H1 (cell line): ENCODE results near the gene TRHDE. TPM values are rescaled to one million over a fixed set of nuclear protein-coding genes. Genes with fewer than 3 reads are reported as not detected.

ENCODE experiments used
- CTCF ChIA-PET: fragments of 300-600 bp; sonication (Branson Sonifier 250); formaldehyde crosslinking; loops from one replicate; lab custom pipeline; 2021; ENCODE audit not compliant: partially characterized antibody; lab: Charles Lee
- POLR2A ChIA-PET: fragments of 300-600 bp; sonication (Branson Sonifier 250); formaldehyde crosslinking; loops from one replicate; lab custom pipeline; 2021; ENCODE audit warnings: inconsistent platforms; ENCODE audit not compliant: partially characterized antibody; lab: Charles Lee
- DNase-seq, 2 experiments: peaks; one replicate each; pipeline versions ENCODE4 v3.0.0 to v3.0.0-alpha.2; 2010 to 2022; ENCODE audit warnings: low spot score in 2 of 2, low read depth in 1 of 2, mixed read lengths in 1 of 2
- FAIRE-seq: peaks from 2 replicates; lab custom pipeline; 2011; peaks lifted over from hg19 to GRCh38; lab: Jason Lieb, UNC
- H2AFZ ChIP-seq: 2 replicates; pipeline ENCODE4 v1.8.1; 2012; ENCODE audit warnings: low read length, inconsistent platforms
- H2AK5ac ChIP-seq: 2 replicates; pipeline ENCODE4 v1.6.1; 2013; ENCODE audit warnings: low read depth, low read length
- H2BK120ac ChIP-seq: replicated peaks from 2 replicates; pipeline ENCODE3; 2013; ENCODE audit warnings: low read depth, low read length, inconsistent platforms
- H2BK12ac ChIP-seq: 2 replicates; pipeline ENCODE4 v1.6.1; 2013; ENCODE audit warnings: low read depth, low read length
- H2BK15ac ChIP-seq: 2 replicates; pipeline ENCODE4 v1.6.1; 2013; ENCODE audit warnings: low read length
- H2BK20ac ChIP-seq: 2 replicates; pipeline ENCODE4 v1.6.1; 2013; ENCODE audit warnings: low read length
- H2BK5ac ChIP-seq: 2 replicates; pipeline ENCODE4 v1.6.1; 2013; ENCODE audit warnings: low read depth, low read length
- H3K14ac ChIP-seq: 2 replicates; pipeline ENCODE4 v1.6.1; 2013; ENCODE audit warnings: inconsistent platforms; ENCODE audit not compliant: insufficient read length
- H3K18ac ChIP-seq: 2 replicates; pipeline ENCODE4 v1.6.1; 2013; ENCODE audit warnings: low read length; ENCODE audit errors: extremely low read depth
- H3K23ac ChIP-seq: 2 replicates; pipeline ENCODE4 v1.6.1; 2013; ENCODE audit warnings: inconsistent platforms; ENCODE audit not compliant: insufficient read length
- H3K23me2 ChIP-seq: 2 replicates; pipeline ENCODE4 v1.6.1; 2013; ENCODE audit warnings: low read depth, low read length
- H3K27ac ChIP-seq: 2 replicates; pipeline ENCODE4 v1.6.1; 2011; ENCODE audit warnings: low read depth, low read length, inconsistent platforms
- H3K27me3 ChIP-seq, 4 experiments: replicated peaks in 1 of 4; 1 replicate in 1 of 4; 2 replicates in 3 of 4; pipeline versions ENCODE4 v1.6.1 to v1.8.1; 2011 to 2013; ENCODE audit warnings: low read length in 3 of 4, mild to moderate bottlenecking in 3 of 4, inconsistent platforms in 2 of 4, mixed read lengths in 2 of 4, moderate library complexity in 1 of 4; ENCODE audit not compliant: control insufficient read depth in 3 of 4, insufficient read depth in 3 of 4; ENCODE audit errors: extremely low read depth in 1 of 4
- H3K36me3 ChIP-seq, 4 experiments: 2 replicates each; pipeline versions ENCODE4 v1.6.1 to v1.8.1; 2011 to 2013; ENCODE audit warnings: mild to moderate bottlenecking in 4 of 4, low read length in 3 of 4, moderate library complexity in 2 of 4, control low read depth in 1 of 4, inconsistent platforms in 1 of 4; ENCODE audit not compliant: insufficient read depth in 4 of 4, control insufficient read depth in 2 of 4
- H3K4ac ChIP-seq: replicated peaks from 2 replicates; pipeline ENCODE3; 2013; ENCODE audit warnings: low read length, low read depth, mixed read lengths, inconsistent platforms; ENCODE audit not compliant: insufficient read length
- H3K4me1 ChIP-seq, 4 experiments: replicated peaks in 1 of 4; 1 replicate in 1 of 4; 2 replicates in 3 of 4; pipeline versions ENCODE4 v1.6.1 to v1.8.1; 2011 to 2013; ENCODE audit warnings: low read length in 3 of 4, inconsistent platforms in 2 of 4, mixed read lengths in 1 of 4; ENCODE audit not compliant: insufficient read depth in 4 of 4, control insufficient read depth in 3 of 4
- H3K4me2 ChIP-seq, 2 experiments: 2 replicates each; pipeline versions ENCODE4 v1.6.1 to v1.8.1; 2011 to 2013; ENCODE audit warnings: low read depth in 2 of 2, low read length in 2 of 2, control low read depth in 1 of 2, inconsistent platforms in 1 of 2, mild to moderate bottlenecking in 1 of 2; ENCODE audit not compliant: insufficient read depth in 1 of 2
- H3K4me3 ChIP-seq, 4 experiments: fragments of 200-600, 300-600 bp in 1 of 4; sonication (generic), shearing (Covaris generic), sonication (Bioruptor Twin) in 1 of 4; 2 replicates each; pipeline versions ENCODE4 v1.5.1 to v1.8.1; 2011 to 2016; ENCODE audit warnings: low read length in 4 of 4, low read depth in 3 of 4, control low read depth in 2 of 4, inconsistent platforms in 2 of 4, mild to moderate bottlenecking in 2 of 4, mixed read lengths in 1 of 4, moderate library complexity in 1 of 4; ENCODE audit not compliant: insufficient read depth in 2 of 4; ENCODE audit errors: extremely low read depth in 1 of 4
- H3K56ac ChIP-seq: replicated peaks from 2 replicates; pipeline ENCODE3; 2013; ENCODE audit warnings: low read depth, mild to moderate bottlenecking, mixed read lengths, low read length, inconsistent platforms; ENCODE audit not compliant: insufficient read length
- H3K79me1 ChIP-seq: 2 replicates; pipeline ENCODE4 v1.6.1; 2013; ENCODE audit warnings: low read depth, low read length, control low read depth
- H3K79me2 ChIP-seq, 2 experiments: 2 replicates each; pipeline versions ENCODE4 v1.6.1 to v1.8.1; 2012 to 2013; ENCODE audit warnings: low read length in 2 of 2, mild to moderate bottlenecking in 2 of 2, inconsistent platforms in 1 of 2; ENCODE audit not compliant: insufficient read depth in 2 of 2, control insufficient read depth in 1 of 2
- H3K9ac ChIP-seq, 4 experiments: replicated peaks in 1 of 4; 1 replicate in 1 of 4; 2 replicates in 3 of 4; pipeline versions ENCODE4 v1.6.1 to v1.8.1; 2011 to 2013; ENCODE audit warnings: low read depth in 3 of 4, low read length in 3 of 4, control low read depth in 2 of 4, mild to moderate bottlenecking in 2 of 4, moderate library complexity in 2 of 4, inconsistent platforms in 1 of 4; ENCODE audit errors: extremely low read depth in 1 of 4
- H3K9me3 ChIP-seq, 2 experiments: 2 replicates each; pipeline versions ENCODE4 v1.6.1 to v1.8.1; 2012 to 2013; ENCODE audit warnings: mild to moderate bottlenecking in 2 of 2, moderate library complexity in 2 of 2, control low read depth in 1 of 2, inconsistent platforms in 1 of 2, low read depth in 1 of 2, low read length in 1 of 2, mixed read lengths in 1 of 2; ENCODE audit not compliant: insufficient read depth in 2 of 2
- H4K20me1 ChIP-seq, 2 experiments: replicated peaks in 1 of 2; 2 replicates each; pipeline versions ENCODE3 to v1.8.1; 2011 to 2013; ENCODE audit warnings: inconsistent platforms in 2 of 2, low read length in 2 of 2, mild to moderate bottlenecking in 1 of 2; ENCODE audit not compliant: insufficient read depth in 2 of 2, control insufficient read depth in 1 of 2
- H4K5ac ChIP-seq: 2 replicates; pipeline ENCODE4 v1.6.1; 2013; ENCODE audit warnings: low read length, low read depth, mixed read lengths, inconsistent platforms; ENCODE audit not compliant: insufficient read length
- H4K8ac ChIP-seq: 2 replicates; pipeline ENCODE4 v1.8.0; 2013; ENCODE audit warnings: mild to moderate bottlenecking, moderate library complexity, low read length, inconsistent platforms; ENCODE audit not compliant: insufficient read depth; ENCODE audit errors: extremely low read depth
- H4K91ac ChIP-seq: replicated peaks from 2 replicates; pipeline ENCODE3; 2013; ENCODE audit warnings: low read length, mixed read lengths, inconsistent platforms; ENCODE audit not compliant: insufficient read length
- TAF1 ChIP-seq: IDR thresholded peaks from 2 replicates; pipeline ENCODE4 v1.6.1; 2011; ENCODE audit warnings: mild to moderate bottlenecking, low read depth, low read length
- WGBS, 2 experiments: shearing (Covaris generic) in 1 of 2; methylation state at CpG; one replicate each; pipeline versions ENCODE4 v1.1.6 to v1.1.7; 2013 to 2015; ENCODE audit warnings: low lambda C conversion rate in 2 of 2, mixed read lengths in 2 of 2, inconsistent platforms in 1 of 2, low coverage in 1 of 2, missing lambda C conversion rate in 1 of 2; ENCODE audit not compliant: insufficient replicate concordance in 2 of 2, insufficient coverage in 1 of 2, insufficient read length in 1 of 2; ENCODE audit errors: extremely low coverage in 1 of 2, missing lambda C conversion rate in 1 of 2; 5-methylcytosine and 5-hydroxymethylcytosine counted together
- polyA plus RNA-seq, 7 experiments: library from polyadenylated mRNA; depleted of rRNA in 3 of 7; stranded (reverse) in 5 of 7; unstranded in 2 of 7; fragments of >200 nt in 5 of 7; fragments of 200-250 nt in 2 of 7; gene quantifications; 1 replicate in 5 of 7; 2 replicates in 1 of 7; 4 replicates in 1 of 7; pipeline versions ENCODE4 v1.2.1 to v1.2.3, GENCODE V29; 2011 to 2013; ENCODE audit warnings: missing spikeins in 2 of 7, mixed read lengths in 2 of 7
- total RNA-seq: library from RNA; stranded (reverse); fragmentation: NEBNext Ultra II Directional; extraction: Animal tissue kit (Norgen Biotek cat#: 25700); gene quantifications from 2 replicates; pipeline ENCODE4 v1.2.1, GENCODE V29; 2021

The TRHDE gene
- total and polyA plus RNA-seq, 2 of the 8 experiments (the other 6 are each of a cell fraction or from before 2014, with no cell fraction given): 1.3 to 5.0 TPM

GRCh38 chr12:72368298-72368697 lies 96.1 kb downstream of the TRHDE start:
- no peak overlapping the region for H3K14ac ChIP-seq
- no peaks in the 10 kb centered on the region for H4K20me1 ChIP-seq
- H3K9ac ChIP-seq: no peak overlapping the region
- H2BK120ac ChIP-seq: no peak overlapping the region
- no peak overlapping the region for H2AK5ac ChIP-seq
- no peaks in the 10 kb centered on the region for H3K4me1 ChIP-seq
- no peak overlapping the region for H2BK5ac ChIP-seq
- H3K79me1 ChIP-seq: no peaks in the 10 kb centered on the region
- CTCF ChIA-PET: interaction anchor here (1.3 kb wide), 1 partner anchor 1948 kb away, joined by 3 read pairs; no protein-coding TSS in a partner anchor
- no peaks in the 10 kb centered on the region for H3K27me3 ChIP-seq
- H3K79me2 ChIP-seq: no peaks in the 10 kb centered on the region
- H4K5ac ChIP-seq: no peak overlapping the region
- no peak overlapping the region for H4K91ac ChIP-seq
- H4K8ac ChIP-seq: no peak overlapping the region
- H3K23ac ChIP-seq: no peak overlapping the region
- no peak overlapping the region for H3K56ac ChIP-seq
- H2BK15ac ChIP-seq: no peak overlapping the region
- no peaks in the 10 kb centered on the region for H3K9me3 ChIP-seq
- no peak overlapping the region for H3K4me3 ChIP-seq
- no peaks in the 10 kb centered on the region for H3K23me2 ChIP-seq
- FAIRE-seq (no peak), DNase-seq (no peak)
- no peak overlapping the region for H2BK20ac ChIP-seq
- H3K18ac ChIP-seq: no peak overlapping the region
- POLR2A ChIA-PET: no interaction called here
- no peaks in the 10 kb centered on the region for H3K36me3 ChIP-seq
- no peak overlapping the region for H2BK12ac ChIP-seq
- no peak overlapping the region for H3K27ac ChIP-seq
- H3K4ac ChIP-seq: no peak overlapping the region
- 93% methylated on average over 1 of the region's 1 CpG; no CpG with 5 or more reads in 1 of the 2 experiments for WGBS, 2 experiments
- H3K4me2 ChIP-seq: no peak overlapping the region
- H2AFZ ChIP-seq: no peak overlapping the region
- TF ChIP-seq TAF1: no peak
